HepG2 (cell line): ENCODE results near the gene SYVN1. TPM values are rescaled to one million over a fixed set of nuclear protein-coding genes. Genes with fewer than 3 reads are reported as not detected.

Experiments
- ATF1 ChIP-seq: IDR thresholded peaks from 2 replicates; pipeline ENCODE4 v1.6.1; 2016; ENCODE audit warnings: mild to moderate bottlenecking, control low read depth
- CCAR2 ChIP-seq: fragments of 200-400 bp; formaldehyde crosslinking; optimal IDR thresholded peaks from 2 replicates; pipeline ENCODE3; 2018; ENCODE audit warnings: low read depth, mild to moderate bottlenecking, low read length, moderate library complexity
- CREM ChIP-seq, 2 experiments: sonication (generic) in 1 of 2; formaldehyde crosslinking in 1 of 2; IDR thresholded peaks; 2 replicates each; pipeline versions ENCODE4 v1.4.0 to v1.6.1; 2016 to 2020; ENCODE audit warnings: antibody characterized with exemption in 1 of 2, mild to moderate bottlenecking in 1 of 2, missing genetic modification reagents in 1 of 2
- DNMT3B ChIP-seq: conservative IDR thresholded peaks from 2 replicates; pipeline ENCODE4 v1.6.1; 2016; ENCODE audit warnings: missing biosample characterization, control low read depth
- ETS1 ChIP-seq: sonication (generic); formaldehyde crosslinking; IDR thresholded peaks from 2 replicates; pipeline ENCODE4 v1.4.0; 2020; ENCODE audit warnings: missing genetic modification reagents
- FIP1L1 ChIP-seq: fragments of 200-400 bp; formaldehyde crosslinking; IDR thresholded peaks from 2 replicates; pipeline ENCODE4 v1.6.1; 2018; ENCODE audit warnings: low read depth, mild to moderate bottlenecking, low read length, moderate library complexity, borderline replicate concordance; ENCODE audit not compliant: insufficient read depth
- KDM4B ChIP-seq: sonication (generic); formaldehyde crosslinking; IDR thresholded peaks from 2 replicates; pipeline ENCODE4 v1.4.0; 2020; ENCODE audit warnings: missing genetic modification reagents
- MAF1 ChIP-seq: sonication (generic); formaldehyde crosslinking; IDR thresholded peaks from 2 replicates; pipeline ENCODE4 v1.5.0; 2020; ENCODE audit warnings: missing genetic modification reagents, borderline replicate concordance
- MED8 ChIP-seq: sonication (generic); formaldehyde crosslinking; IDR thresholded peaks from 2 replicates; pipeline ENCODE4 v1.8.1; 2023; ENCODE audit warnings: mild to moderate bottlenecking, missing genetic modification reagents; ENCODE audit not compliant: insufficient replicate concordance
- MIER2 ChIP-seq: IDR thresholded peaks from 2 replicates; pipeline ENCODE4 v1.6.1; 2016; ENCODE audit warnings: missing biosample characterization, missing genetic modification reagents
- MIER3 ChIP-seq: IDR thresholded peaks from 2 replicates; pipeline ENCODE4 v1.6.1; 2016; ENCODE audit warnings: missing compliant biosample characterization, borderline replicate concordance
- MXD1 ChIP-seq: sonication (generic); formaldehyde crosslinking; IDR thresholded peaks from 2 replicates; pipeline ENCODE4 v1.4.0; 2020; ENCODE audit warnings: mild to moderate bottlenecking, missing genetic modification reagents
- NFRKB ChIP-seq: fragments of 450-650 bp; IDR thresholded peaks from 2 replicates; pipeline ENCODE4 v1.6.1; 2017
- PAWR ChIP-seq: sonication (generic); formaldehyde crosslinking; IDR thresholded peaks from 2 replicates; pipeline ENCODE4 v1.4.0; 2020; ENCODE audit warnings: missing genetic modification reagents, mild to moderate bottlenecking, borderline replicate concordance
- POLR2A ChIP-seq, 2 experiments: IDR thresholded peaks; 2 replicates each; pipeline ENCODE4 v1.6.1; 2011; ENCODE audit warnings: low read depth in 2 of 2, low read length in 2 of 2, mild to moderate bottlenecking in 1 of 2, moderate library complexity in 1 of 2; ENCODE audit not compliant: insufficient read depth in 1 of 2
- TGIF2 ChIP-seq: IDR thresholded peaks from 2 replicates; pipeline ENCODE4 v1.6.1; 2016; ENCODE audit warnings: control low read depth, missing compliant biosample characterization
- XRCC5 ChIP-seq: fragments of 200-400 bp; formaldehyde crosslinking; optimal IDR thresholded peaks from 2 replicates; pipeline ENCODE3; 2017; ENCODE audit warnings: mild to moderate bottlenecking, low read length
- ZBTB42 ChIP-seq: sonication (generic); formaldehyde crosslinking; IDR thresholded peaks from 2 replicates; pipeline ENCODE4 v1.5.0; 2020; ENCODE audit warnings: mild to moderate bottlenecking, missing genetic modification reagents
- ZNF138 ChIP-seq: sonication (generic); formaldehyde crosslinking; IDR thresholded peaks from 2 replicates; pipeline ENCODE4 v1.5.0; 2020; ENCODE audit warnings: mild to moderate bottlenecking, low read depth, missing genetic modification reagents
- ZNF263 ChIP-seq: sonication (generic); formaldehyde crosslinking; IDR thresholded peaks from 2 replicates; pipeline ENCODE4 v1.4.0; 2020; ENCODE audit warnings: missing genetic modification reagents
- ZNF264 ChIP-seq: sonication (generic); formaldehyde crosslinking; IDR thresholded peaks from 2 replicates; pipeline ENCODE4 v1.4.0; 2020; ENCODE audit warnings: missing genetic modification reagents
- ZNF33A ChIP-seq: sonication (generic); formaldehyde crosslinking; IDR thresholded peaks from 2 replicates; pipeline ENCODE4 v1.5.1; 2020; ENCODE audit warnings: missing genetic modification reagents, mild to moderate bottlenecking, moderate library complexity, borderline replicate concordance
- ZNF562 ChIP-seq: sonication (generic); formaldehyde crosslinking; IDR thresholded peaks from 2 replicates; pipeline ENCODE4 v1.8.0; 2022; ENCODE audit warnings: missing genetic modification reagents, borderline replicate concordance
- ZNF605 ChIP-seq: sonication (generic); formaldehyde crosslinking; IDR thresholded peaks from 2 replicates; pipeline ENCODE4 v1.8.0; 2022; ENCODE audit warnings: mild to moderate bottlenecking, missing genetic modification reagents
- ZNF614 ChIP-seq: IDR thresholded peaks from 2 replicates; pipeline ENCODE4 v1.6.1; 2018; ENCODE audit warnings: missing biosample characterization, missing genetic modification reagents, inconsistent platforms, borderline replicate concordance
- ZNF619 ChIP-seq: sonication (generic); formaldehyde crosslinking; IDR thresholded peaks from 2 replicates; pipeline ENCODE4 v1.4.0; 2020; ENCODE audit warnings: mild to moderate bottlenecking, missing genetic modification reagents
- ZNF768 ChIP-seq: sonication (generic); formaldehyde crosslinking; IDR thresholded peaks from 2 replicates; pipeline ENCODE4 v1.4.0; 2020; ENCODE audit warnings: missing genetic modification reagents
- ZNF788 ChIP-seq: sonication (generic); formaldehyde crosslinking; IDR thresholded peaks from 2 replicates; pipeline ENCODE4 v1.5.0; 2020; ENCODE audit warnings: mild to moderate bottlenecking, missing genetic modification reagents, borderline replicate concordance
- ZSCAN5A ChIP-seq: sonication (generic); formaldehyde crosslinking; IDR thresholded peaks from 2 replicates; pipeline ENCODE4 v1.8.0; 2022; ENCODE audit warnings: mild to moderate bottlenecking, missing genetic modification reagents, borderline replicate concordance
- polyA plus RNA-seq, 8 experiments: library from polyadenylated mRNA; depleted of rRNA in 3 of 8; stranded (reverse) in 7 of 8; unstranded in 1 of 8; fragments of >200 nt; fragmentation: Illumina TruSeq in 4 of 8; extraction: Trizol in 4 of 8; gene quantifications; 2 replicates each; pipeline versions ENCODE4 v1.2.1 to v1.2.3, GENCODE V29; 2011 to 2016; ENCODE audit warnings: low read depth in 4 of 8, missing spikeins in 1 of 8, mixed read lengths in 1 of 8; ENCODE audit not compliant: insufficient read depth in 1 of 8
- total RNA-seq, 5 experiments: library from RNA; depleted of rRNA; stranded (reverse); fragments of >200 nt; fragmentation: Illumina TruSeq; extraction: Trizol; gene quantifications; 2 replicates each; pipeline ENCODE4 v1.2.3, GENCODE V29; 2016; ENCODE audit warnings: low read depth in 1 of 5

Gene SYVN1
- total and polyA plus RNA-seq, 2 of the 13 experiments (the other 11 are each of a cell fraction or from before 2014, with no cell fraction given) = 10.3 to 22.5 TPM

GRCh38 chr11:65095974-65096806 is 38.1 kb downstream of the SYVN1 start, which contains the start of gene VPS51 (continued):
- TF ChIP-seq ZSCAN5A (CRISPR knock-in tag) = peak; percentile 64; the same call in 1 of the 2 replicates
- no peak for TF ChIP-seq ZNF562 (CRISPR knock-in tag)
- TF ChIP-seq MIER3 (CRISPR knock-in tag) = peak; percentile 86; the same call in 1 of the 2 replicates
- peak; percentile 97 for TF ChIP-seq ZNF788 (CRISPR knock-in tag)
- TF ChIP-seq KDM4B = peak; percentile 89
- peak; percentile 92 for TF ChIP-seq CREM (IDR thresholded peaks at IDR 0.05)
- TF ChIP-seq CREM (CRISPR knock-in tag; IDR thresholded peaks at IDR 0.05) = 0 out of 2 replicates have a peak, but pooled peaks have one; percentile 32
- peak; percentile 93 for TF ChIP-seq CCAR2
- TF ChIP-seq MXD1 (CRISPR knock-in tag) = peak; percentile 58
- TF ChIP-seq MED8 (CRISPR knock-in tag) = peak; percentile 75
- peak; percentile 56 for TF ChIP-seq ATF1
- no peak for TF ChIP-seq ZNF138 (CRISPR knock-in tag)
- TF ChIP-seq MAF1 (CRISPR knock-in tag) = 0 out of 2 replicates have a peak, but pooled peaks have one; percentile 38
- peak; percentile 67; the same call in 1 of the 2 replicates for TF ChIP-seq MIER2 (CRISPR knock-in tag)
- peak; percentile 86; the same call in 1 of the 2 replicates for TF ChIP-seq ZNF605 (CRISPR knock-in tag)
- no peak; the same call in 1 of the 2 replicates for TF ChIP-seq ZNF619 (CRISPR knock-in tag)
- peak; percentile 89; the same call in 1 of the 2 replicates for TF ChIP-seq TGIF2 (CRISPR knock-in tag)
- no peak for TF ChIP-seq PAWR
- peak; percentile 19; the same call in 1 of the 2 replicates for TF ChIP-seq ZNF768 (CRISPR knock-in tag)
- no peak for TF ChIP-seq ETS1 (CRISPR knock-in tag)
- TF ChIP-seq ZNF263 (CRISPR knock-in tag) = peak; percentile 54; the same call in 1 of the 2 replicates
- TF ChIP-seq ZNF264 = no peak
- peak; percentile 59; the same call in 1 of the 2 replicates for TF ChIP-seq NFRKB
- TF ChIP-seq XRCC5 = peak; percentile 99
- no peak for TF ChIP-seq FIP1L1
- peak; percentile 87; the same call in 1 of the 2 replicates for TF ChIP-seq ZNF33A (CRISPR knock-in tag)
- TF ChIP-seq ZBTB42 (CRISPR knock-in tag) = no peak
- peak; percentile 83 to 88 for TF ChIP-seq POLR2A (IDR thresholded peaks at IDR 0.05; ENCODE audit: insufficient read depth in 1 of 2, low read depth in 2 of 2, low read length in 2 of 2)
- no peak for TF ChIP-seq DNMT3B (CRISPR knock-in tag)
- TF ChIP-seq ZNF614 (CRISPR knock-in tag) = 0 out of 2 replicates have a peak, but pooled peaks have one; percentile 80
